H9 (cell line): Measurements from ENCODE around the gene TMEM86B. TPM values are rescaled to one million over a fixed set of nuclear protein-coding genes. Genes with fewer than 3 reads are reported as not detected.

Experiments used
- DNase-seq: peaks from one replicate; pipeline ENCODE4 v3.0.0-alpha.2; 2017
- H2AFZ ChIP-seq: one replicate; pipeline ENCODE4 v1.6.1; 2013; ENCODE audit warnings: mild to moderate bottlenecking, low read length, control low read depth, moderate library complexity
- H2AK5ac ChIP-seq: 2 replicates; pipeline ENCODE4 v1.6.1; 2013; ENCODE audit warnings: low read length, control low read depth, mixed read lengths; ENCODE audit not compliant: insufficient read length
- H2BK120ac ChIP-seq: one replicate; pipeline ENCODE4 v1.6.1; 2013; ENCODE audit warnings: low read depth, mild to moderate bottlenecking, low read length, control low read depth, inconsistent platforms; ENCODE audit not compliant: poor library complexity, severe bottlenecking
- H2BK12ac ChIP-seq: 2 replicates; pipeline ENCODE4 v1.6.1; 2013; ENCODE audit warnings: low read length, control low read depth, mixed read lengths, low read depth; ENCODE audit not compliant: insufficient read length
- H2BK15ac ChIP-seq: 2 replicates; pipeline ENCODE4 v1.6.1; 2013; ENCODE audit warnings: low read depth, low read length, control low read depth
- H2BK20ac ChIP-seq: one replicate; pipeline ENCODE4 v1.6.1; 2013; ENCODE audit warnings: low read depth, mild to moderate bottlenecking, low read length, control low read depth, inconsistent platforms; ENCODE audit not compliant: poor library complexity, severe bottlenecking
- H2BK5ac ChIP-seq: 2 replicates; pipeline ENCODE4 v1.6.1; 2013; ENCODE audit warnings: low read length, control low read depth, mixed read lengths; ENCODE audit not compliant: insufficient read length
- H3K14ac ChIP-seq: 2 replicates; pipeline ENCODE4 v1.6.1; 2013; ENCODE audit warnings: low read length, control low read depth; ENCODE audit not compliant: insufficient read depth
- H3K18ac ChIP-seq: 2 replicates; pipeline ENCODE4 v1.6.1; 2013; ENCODE audit warnings: low read depth, mild to moderate bottlenecking, mixed read lengths, low read length, control low read depth; ENCODE audit not compliant: insufficient read length
- H3K23ac ChIP-seq: 2 replicates; pipeline ENCODE4 v1.6.1; 2013; ENCODE audit warnings: low read length, control low read depth, mixed read lengths, low read depth; ENCODE audit not compliant: insufficient read length
- H3K23me2 ChIP-seq: 2 replicates; pipeline ENCODE4 v1.6.1; 2013; ENCODE audit warnings: low read depth, mild to moderate bottlenecking, mixed read lengths, low read length, control low read depth; ENCODE audit not compliant: insufficient read length, poor library complexity, severe bottlenecking
- H3K27ac ChIP-seq: 2 replicates; pipeline ENCODE4 v1.5.1; 2013; ENCODE audit warnings: low read length, control low read depth, mixed read lengths, low read depth; ENCODE audit not compliant: insufficient read length
- H3K27me3 ChIP-seq: 2 replicates; pipeline ENCODE4 v1.6.1; 2013; ENCODE audit warnings: low read length, control low read depth, inconsistent platforms; ENCODE audit not compliant: insufficient read depth
- H3K4ac ChIP-seq: 2 replicates; pipeline ENCODE4 v1.6.1; 2013; ENCODE audit warnings: low read depth, mild to moderate bottlenecking, control low read depth, inconsistent platforms, low read length, moderate library complexity
- H3K4me1 ChIP-seq: 2 replicates; pipeline ENCODE4 v1.6.1; 2013; ENCODE audit warnings: low read length, control low read depth, inconsistent platforms; ENCODE audit not compliant: insufficient read depth
- H3K4me2 ChIP-seq: 2 replicates; pipeline ENCODE4 v1.6.1; 2013; ENCODE audit warnings: low read length, control low read depth, mixed read lengths; ENCODE audit not compliant: insufficient read length, insufficient read depth
- H3K56ac ChIP-seq: 2 replicates; pipeline ENCODE4 v1.6.1; 2013; ENCODE audit warnings: low read depth, mild to moderate bottlenecking, mixed read lengths, low read length, control low read depth; ENCODE audit not compliant: insufficient read length
- H3K79me1 ChIP-seq: 2 replicates; pipeline ENCODE4 v1.6.1; 2013; ENCODE audit warnings: low read depth, mild to moderate bottlenecking, moderate library complexity, low read length, control low read depth, inconsistent platforms; ENCODE audit not compliant: insufficient read depth, poor library complexity, severe bottlenecking
- H3K79me2 ChIP-seq: 2 replicates; pipeline ENCODE4 v1.6.1; 2013; ENCODE audit warnings: low read length, control low read depth, inconsistent platforms; ENCODE audit not compliant: insufficient read depth
- H3K9ac ChIP-seq: 2 replicates; pipeline ENCODE4 v1.6.1; 2013; ENCODE audit warnings: low read length, control low read depth, mixed read lengths; ENCODE audit not compliant: insufficient read length; ENCODE audit errors: extremely low read depth
- H3K9me3 ChIP-seq: one replicate; pipeline ENCODE4 v1.6.1; 2013; ENCODE audit warnings: low read depth, low read length, inconsistent platforms; ENCODE audit not compliant: control insufficient read depth
- H3T11ph ChIP-seq: one replicate; pipeline ENCODE4 v1.6.1; 2013; ENCODE audit warnings: mild to moderate bottlenecking, low read length, control low read depth, inconsistent platforms
- H4K20me1 ChIP-seq: one replicate; pipeline ENCODE4 v1.6.1; 2013; ENCODE audit not compliant: control insufficient read depth, insufficient read length, insufficient read depth
- H4K5ac ChIP-seq: 2 replicates; pipeline ENCODE4 v1.6.1; 2013; ENCODE audit warnings: low read depth, mild to moderate bottlenecking, mixed read lengths, low read length, control low read depth; ENCODE audit not compliant: insufficient read length
- H4K8ac ChIP-seq: replicated peaks from 2 replicates; pipeline ENCODE4 v1.6.1; 2013; ENCODE audit warnings: low read length, control low read depth, mixed read lengths, low read depth; ENCODE audit not compliant: insufficient read length
- H4K91ac ChIP-seq: 2 replicates; pipeline ENCODE4 v1.6.1; 2013; ENCODE audit warnings: low read depth, mild to moderate bottlenecking, moderate library complexity, mixed read lengths, low read length, control low read depth; ENCODE audit not compliant: insufficient read length
- H3K27ac Mint-ChIP-seq, 3 experiments: 2 replicates in 2 of 3; 3 replicates in 1 of 3; pipeline ENCODE4 v1.8.0; 2020 to 2021; ENCODE audit warnings: mixed read lengths in 3 of 3, mild to moderate bottlenecking in 1 of 3, moderate library complexity in 1 of 3
- H3K27me3 Mint-ChIP-seq: 2 replicates; pipeline ENCODE4 v1.8.0; 2021; ENCODE audit warnings: low read depth, mild to moderate bottlenecking, moderate library complexity, mixed read lengths
- H3K36me3 Mint-ChIP-seq, 3 experiments: 2 replicates in 2 of 3; 3 replicates in 1 of 3; pipeline ENCODE4 v1.8.0; 2020 to 2021; ENCODE audit warnings: low read depth in 3 of 3, mixed read lengths in 3 of 3; ENCODE audit not compliant: insufficient read depth in 1 of 3
- H3K4me1 Mint-ChIP-seq, 2 experiments: 2 replicates each; pipeline ENCODE4 v1.8.0; 2020; ENCODE audit warnings: mixed read lengths in 2 of 2
- H3K4me3 Mint-ChIP-seq, 2 experiments: 2 replicates in 1 of 2; 3 replicates in 1 of 2; pipeline ENCODE4 v1.8.0; 2020 to 2021; ENCODE audit warnings: mild to moderate bottlenecking in 2 of 2, mixed read lengths in 2 of 2, moderate library complexity in 1 of 2
- H3K9me3 Mint-ChIP-seq, 2 experiments: 2 replicates in 1 of 2; 3 replicates in 1 of 2; pipeline ENCODE4 v1.8.0; 2020; ENCODE audit warnings: mild to moderate bottlenecking in 2 of 2, mixed read lengths in 2 of 2, moderate library complexity in 1 of 2
- WGBS: extraction: QIAGEN DNeasy Blood & Tissue Kit; methylation state at CpG from one replicate; pipeline ENCODE4 v1.1.7; 2013; ENCODE audit warnings: missing lambda C conversion rate, low lambda C conversion rate, mixed read lengths; ENCODE audit not compliant: insufficient read length; ENCODE audit errors: extremely low coverage; 5-methylcytosine and 5-hydroxymethylcytosine counted together
- total RNA-seq: library from RNA; stranded (reverse); gene quantifications from 2 replicates; pipeline ENCODE4 v1.2.1, GENCODE V29; 2021
- TF ChIP-seq, protein P1 (sequence below): fragments of 200-600 bp; sonication (generic); conservative IDR thresholded peaks from 3 replicates; pipeline ENCODE4 v1.8.0; 2021; ENCODE audit warnings: antibody characterized with exemption, mild to moderate bottlenecking

TMEM86B gene
- total RNA-seq, 1 experiment from 2014 or later, result 4.5 TPM

DNA sequence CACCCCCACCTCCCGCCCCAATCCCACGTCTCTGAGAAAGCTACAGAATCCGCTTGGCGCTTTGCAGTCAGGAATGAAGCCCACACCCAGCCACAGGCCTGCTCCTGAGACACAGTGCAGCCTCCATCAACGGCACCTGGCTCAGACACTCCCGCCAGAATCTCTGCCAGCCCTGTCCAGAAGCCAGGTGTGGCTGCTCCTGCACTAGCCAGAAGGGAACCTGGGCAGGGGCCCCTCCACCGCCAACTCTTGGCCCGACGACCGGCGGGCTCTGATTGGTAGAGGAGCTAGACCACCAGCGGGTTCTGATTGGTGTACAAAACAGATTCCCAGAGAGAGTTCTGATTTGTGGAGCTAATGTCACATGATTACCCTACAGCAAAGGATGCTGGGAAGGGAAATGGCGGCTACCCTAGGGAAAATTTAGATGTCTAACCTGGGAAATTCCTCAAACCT lies 33.1 kb upstream of the TMEM86B start:
- Mint-ChIP-seq H3K36me3 (peaks cover 10 to 11% (median 10%) of the 10 kb centered on the region in 3 experiments), H3K9me3 (peaks cover 6% of the 10 kb centered on the region in 2 experiments), H3K27ac (no peak overlapping the region), H3K27me3 (no peaks in the 10 kb centered on the region; the same call in 1 of the 2 replicates), H3K4me1 (peaks cover 13 to 26% of the 10 kb centered on the region in 2 experiments), H3K4me3 (no peak overlapping the region)
- H3K14ac ChIP-seq, result no peak overlapping the region
- H2BK12ac ChIP-seq, result no peak overlapping the region
- H3K56ac ChIP-seq, result no peak overlapping the region
- H3K27me3 ChIP-seq, result no peaks in the 10 kb centered on the region
- H3K23me2 ChIP-seq, result peaks cover 9% of the 10 kb centered on the region
- no peak overlapping the region for H2BK15ac ChIP-seq
- no peak overlapping the region for H2BK20ac ChIP-seq
- H3K18ac ChIP-seq, result no peak overlapping the region
- H3K9me3 ChIP-seq, result peaks cover 4% of the 10 kb centered on the region
- no peak overlapping the region for H3K27ac ChIP-seq
- H3K23ac ChIP-seq, result no peak overlapping the region
- no peak overlapping the region for H3K9ac ChIP-seq
- no peak overlapping the region for H2AFZ ChIP-seq
- TF ChIP-seq, protein P1, sequence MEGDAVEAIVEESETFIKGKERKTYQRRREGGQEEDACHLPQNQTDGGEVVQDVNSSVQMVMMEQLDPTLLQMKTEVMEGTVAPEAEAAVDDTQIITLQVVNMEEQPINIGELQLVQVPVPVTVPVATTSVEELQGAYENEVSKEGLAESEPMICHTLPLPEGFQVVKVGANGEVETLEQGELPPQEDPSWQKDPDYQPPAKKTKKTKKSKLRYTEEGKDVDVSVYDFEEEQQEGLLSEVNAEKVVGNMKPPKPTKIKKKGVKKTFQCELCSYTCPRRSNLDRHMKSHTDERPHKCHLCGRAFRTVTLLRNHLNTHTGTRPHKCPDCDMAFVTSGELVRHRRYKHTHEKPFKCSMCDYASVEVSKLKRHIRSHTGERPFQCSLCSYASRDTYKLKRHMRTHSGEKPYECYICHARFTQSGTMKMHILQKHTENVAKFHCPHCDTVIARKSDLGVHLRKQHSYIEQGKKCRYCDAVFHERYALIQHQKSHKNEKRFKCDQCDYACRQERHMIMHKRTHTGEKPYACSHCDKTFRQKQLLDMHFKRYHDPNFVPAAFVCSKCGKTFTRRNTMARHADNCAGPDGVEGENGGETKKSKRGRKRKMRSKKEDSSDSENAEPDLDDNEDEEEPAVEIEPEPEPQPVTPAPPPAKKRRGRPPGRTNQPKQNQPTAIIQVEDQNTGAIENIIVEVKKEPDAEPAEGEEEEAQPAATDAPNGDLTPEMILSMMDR, result no peak
- H3K4me2 ChIP-seq, result no peak overlapping the region
- H3K79me2 ChIP-seq, result peaks cover 14% of the 10 kb centered on the region; the same call in 1 of the 2 replicates
- no peak overlapping the region for H3K4ac ChIP-seq
- H4K91ac ChIP-seq, result no peak overlapping the region
- peaks cover 4% of the 10 kb centered on the region; the same call in 1 of the 2 replicates for H3K4me1 ChIP-seq
- no peak overlapping the region for H3T11ph ChIP-seq
- peaks cover 8% of the 10 kb centered on the region for H3K79me1 ChIP-seq
- H2BK120ac ChIP-seq, result no peak overlapping the region
- no peaks in the 10 kb centered on the region for H4K20me1 ChIP-seq
- H4K5ac ChIP-seq, result no peak overlapping the region
- no peak overlapping the region for H2AK5ac ChIP-seq
- WGBS, result no CpG with 5 or more reads among the region's 13 CpGs
- H2BK5ac ChIP-seq, result no peak overlapping the region
- DNase-seq, result peak; percentile 64
- H4K8ac ChIP-seq, result no peak overlapping the region
